H9 (cell line): ENCODE measurements around the gene SIRPD. TPM values are rescaled to one million over a fixed set of nuclear protein-coding genes. Genes with fewer than 3 reads are reported as not detected.

Experiments used
- DNase-seq: peaks from one replicate; pipeline ENCODE4 v3.0.0-alpha.2; 2017
- H2AFZ ChIP-seq: one replicate; pipeline ENCODE4 v1.6.1; 2013; ENCODE audit warnings: mild to moderate bottlenecking, low read length, control low read depth, moderate library complexity
- H2AK5ac ChIP-seq: 2 replicates; pipeline ENCODE4 v1.6.1; 2013; ENCODE audit warnings: low read length, control low read depth, mixed read lengths; ENCODE audit not compliant: insufficient read length
- H2BK120ac ChIP-seq: one replicate; pipeline ENCODE4 v1.6.1; 2013; ENCODE audit warnings: low read depth, mild to moderate bottlenecking, low read length, control low read depth, inconsistent platforms; ENCODE audit not compliant: poor library complexity, severe bottlenecking
- H2BK12ac ChIP-seq: 2 replicates; pipeline ENCODE4 v1.6.1; 2013; ENCODE audit warnings: low read length, control low read depth, mixed read lengths, low read depth; ENCODE audit not compliant: insufficient read length
- H2BK15ac ChIP-seq: 2 replicates; pipeline ENCODE4 v1.6.1; 2013; ENCODE audit warnings: low read depth, low read length, control low read depth
- H2BK20ac ChIP-seq: one replicate; pipeline ENCODE4 v1.6.1; 2013; ENCODE audit warnings: low read depth, mild to moderate bottlenecking, low read length, control low read depth, inconsistent platforms; ENCODE audit not compliant: poor library complexity, severe bottlenecking
- H2BK5ac ChIP-seq: 2 replicates; pipeline ENCODE4 v1.6.1; 2013; ENCODE audit warnings: low read length, control low read depth, mixed read lengths; ENCODE audit not compliant: insufficient read length
- H3K14ac ChIP-seq: 2 replicates; pipeline ENCODE4 v1.6.1; 2013; ENCODE audit warnings: low read length, control low read depth; ENCODE audit not compliant: insufficient read depth
- H3K18ac ChIP-seq: 2 replicates; pipeline ENCODE4 v1.6.1; 2013; ENCODE audit warnings: low read depth, mild to moderate bottlenecking, mixed read lengths, low read length, control low read depth; ENCODE audit not compliant: insufficient read length
- H3K23ac ChIP-seq: 2 replicates; pipeline ENCODE4 v1.6.1; 2013; ENCODE audit warnings: low read length, control low read depth, mixed read lengths, low read depth; ENCODE audit not compliant: insufficient read length
- H3K23me2 ChIP-seq: 2 replicates; pipeline ENCODE4 v1.6.1; 2013; ENCODE audit warnings: low read depth, mild to moderate bottlenecking, mixed read lengths, low read length, control low read depth; ENCODE audit not compliant: insufficient read length, poor library complexity, severe bottlenecking
- H3K27ac ChIP-seq: 2 replicates; pipeline ENCODE4 v1.5.1; 2013; ENCODE audit warnings: low read length, control low read depth, mixed read lengths, low read depth; ENCODE audit not compliant: insufficient read length
- H3K27me3 ChIP-seq: 2 replicates; pipeline ENCODE4 v1.6.1; 2013; ENCODE audit warnings: low read length, control low read depth, inconsistent platforms; ENCODE audit not compliant: insufficient read depth
- H3K4ac ChIP-seq: 2 replicates; pipeline ENCODE4 v1.6.1; 2013; ENCODE audit warnings: low read depth, mild to moderate bottlenecking, control low read depth, inconsistent platforms, low read length, moderate library complexity
- H3K4me1 ChIP-seq: 2 replicates; pipeline ENCODE4 v1.6.1; 2013; ENCODE audit warnings: low read length, control low read depth, inconsistent platforms; ENCODE audit not compliant: insufficient read depth
- H3K4me2 ChIP-seq: 2 replicates; pipeline ENCODE4 v1.6.1; 2013; ENCODE audit warnings: low read length, control low read depth, mixed read lengths; ENCODE audit not compliant: insufficient read length, insufficient read depth
- H3K56ac ChIP-seq: 2 replicates; pipeline ENCODE4 v1.6.1; 2013; ENCODE audit warnings: low read depth, mild to moderate bottlenecking, mixed read lengths, low read length, control low read depth; ENCODE audit not compliant: insufficient read length
- H3K79me1 ChIP-seq: 2 replicates; pipeline ENCODE4 v1.6.1; 2013; ENCODE audit warnings: low read depth, mild to moderate bottlenecking, moderate library complexity, low read length, control low read depth, inconsistent platforms; ENCODE audit not compliant: insufficient read depth, poor library complexity, severe bottlenecking
- H3K79me2 ChIP-seq: 2 replicates; pipeline ENCODE4 v1.6.1; 2013; ENCODE audit warnings: low read length, control low read depth, inconsistent platforms; ENCODE audit not compliant: insufficient read depth
- H3K9ac ChIP-seq: 2 replicates; pipeline ENCODE4 v1.6.1; 2013; ENCODE audit warnings: low read length, control low read depth, mixed read lengths; ENCODE audit not compliant: insufficient read length; ENCODE audit errors: extremely low read depth
- H3K9me3 ChIP-seq: one replicate; pipeline ENCODE4 v1.6.1; 2013; ENCODE audit warnings: low read depth, low read length, inconsistent platforms; ENCODE audit not compliant: control insufficient read depth
- H3T11ph ChIP-seq: one replicate; pipeline ENCODE4 v1.6.1; 2013; ENCODE audit warnings: mild to moderate bottlenecking, low read length, control low read depth, inconsistent platforms
- H4K20me1 ChIP-seq: one replicate; pipeline ENCODE4 v1.6.1; 2013; ENCODE audit not compliant: control insufficient read depth, insufficient read length, insufficient read depth
- H4K5ac ChIP-seq: 2 replicates; pipeline ENCODE4 v1.6.1; 2013; ENCODE audit warnings: low read depth, mild to moderate bottlenecking, mixed read lengths, low read length, control low read depth; ENCODE audit not compliant: insufficient read length
- H4K8ac ChIP-seq: replicated peaks from 2 replicates; pipeline ENCODE4 v1.6.1; 2013; ENCODE audit warnings: low read length, control low read depth, mixed read lengths, low read depth; ENCODE audit not compliant: insufficient read length
- H4K91ac ChIP-seq: 2 replicates; pipeline ENCODE4 v1.6.1; 2013; ENCODE audit warnings: low read depth, mild to moderate bottlenecking, moderate library complexity, mixed read lengths, low read length, control low read depth; ENCODE audit not compliant: insufficient read length
- H3K27ac Mint-ChIP-seq, 3 experiments: 2 replicates in 2 of 3; 3 replicates in 1 of 3; pipeline ENCODE4 v1.8.0; 2020 to 2021; ENCODE audit warnings: mixed read lengths in 3 of 3, mild to moderate bottlenecking in 1 of 3, moderate library complexity in 1 of 3
- H3K27me3 Mint-ChIP-seq: 2 replicates; pipeline ENCODE4 v1.8.0; 2021; ENCODE audit warnings: low read depth, mild to moderate bottlenecking, moderate library complexity, mixed read lengths
- H3K36me3 Mint-ChIP-seq, 3 experiments: 2 replicates in 2 of 3; 3 replicates in 1 of 3; pipeline ENCODE4 v1.8.0; 2020 to 2021; ENCODE audit warnings: low read depth in 3 of 3, mixed read lengths in 3 of 3; ENCODE audit not compliant: insufficient read depth in 1 of 3
- H3K4me1 Mint-ChIP-seq, 2 experiments: 2 replicates each; pipeline ENCODE4 v1.8.0; 2020; ENCODE audit warnings: mixed read lengths in 2 of 2
- H3K4me3 Mint-ChIP-seq, 2 experiments: 2 replicates in 1 of 2; 3 replicates in 1 of 2; pipeline ENCODE4 v1.8.0; 2020 to 2021; ENCODE audit warnings: mild to moderate bottlenecking in 2 of 2, mixed read lengths in 2 of 2, moderate library complexity in 1 of 2
- H3K9me3 Mint-ChIP-seq, 2 experiments: 2 replicates in 1 of 2; 3 replicates in 1 of 2; pipeline ENCODE4 v1.8.0; 2020; ENCODE audit warnings: mild to moderate bottlenecking in 2 of 2, mixed read lengths in 2 of 2, moderate library complexity in 1 of 2
- WGBS: extraction: QIAGEN DNeasy Blood & Tissue Kit; methylation state at CpG from one replicate; pipeline ENCODE4 v1.1.7; 2013; ENCODE audit warnings: missing lambda C conversion rate, low lambda C conversion rate, mixed read lengths; ENCODE audit not compliant: insufficient read length; ENCODE audit errors: extremely low coverage; 5-methylcytosine and 5-hydroxymethylcytosine counted together
- total RNA-seq: library from RNA; stranded (reverse); gene quantifications from 2 replicates; pipeline ENCODE4 v1.2.1, GENCODE V29; 2021
- TF ChIP-seq, protein P1 (sequence below): fragments of 200-600 bp; sonication (generic); conservative IDR thresholded peaks from 3 replicates; pipeline ENCODE4 v1.8.0; 2021; ENCODE audit warnings: antibody characterized with exemption, mild to moderate bottlenecking

The SIRPD gene
- total RNA-seq, 1 experiment from 2014 or later = not detected

DNA sequence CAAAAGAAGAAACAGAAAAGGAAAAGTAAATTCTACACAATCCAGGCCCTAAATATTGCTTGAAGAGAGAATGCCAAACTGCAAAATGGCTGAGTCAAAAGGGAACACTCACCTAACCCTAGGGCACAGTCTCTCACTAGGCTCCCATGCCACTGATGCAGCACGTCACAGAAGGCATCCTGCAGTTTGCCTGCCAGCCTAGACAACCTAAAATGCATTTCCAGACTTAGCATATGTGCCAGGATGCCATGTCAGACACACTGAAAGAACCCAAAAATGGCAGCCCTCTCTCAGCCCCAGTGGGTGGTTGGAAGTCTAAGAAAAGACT is 10.6 kb upstream of the SIRPD start:
- Histone ChIP-seq H2BK5ac (no peak overlapping the region), H3K23me2 (no peaks in the 10 kb centered on the region), H4K5ac (no peak overlapping the region), H3T11ph (no peak overlapping the region), H4K20me1 (no peaks in the 10 kb centered on the region), H2BK20ac (no peak overlapping the region), H4K91ac (no peak overlapping the region), H3K56ac (no peak overlapping the region), H2AFZ (no peak overlapping the region), H3K14ac (no peak overlapping the region), H3K18ac (no peak overlapping the region), H2AK5ac (no peak overlapping the region), H3K27me3 (no peaks in the 10 kb centered on the region), H3K4me2 (no peak overlapping the region), H3K79me2 (no peaks in the 10 kb centered on the region), H2BK120ac (no peak overlapping the region), H3K9me3 (no peaks in the 10 kb centered on the region), H3K23ac (no peak overlapping the region), H3K4ac (no peak overlapping the region), H3K27ac (no peak overlapping the region), H2BK12ac (no peak overlapping the region), H3K4me1 (no peaks in the 10 kb centered on the region; the same call in 1 of the 2 replicates), H3K9ac (no peak overlapping the region), H2BK15ac (no peak overlapping the region), H3K79me1 (no peaks in the 10 kb centered on the region), H4K8ac (no peak overlapping the region)
- Mint-ChIP-seq H3K27ac (no peak overlapping the region), H3K27me3 (peaks cover 11% of the 10 kb centered on the region), H3K4me3 (no peak overlapping the region), H3K4me1 (peaks cover 0 to 6% of the 10 kb centered on the region in 2 experiments; a peak in 1 of 4 replicates), H3K9me3 (peaks cover 4% of the 10 kb centered on the region in 2 experiments; a peak in 3 of 5 replicates), H3K36me3 (no peaks in the 10 kb centered on the region)
- no CpG with 5 or more reads among the region's 1 CpG for WGBS
- DNase-seq = no peak
- TF ChIP-seq, protein P1, sequence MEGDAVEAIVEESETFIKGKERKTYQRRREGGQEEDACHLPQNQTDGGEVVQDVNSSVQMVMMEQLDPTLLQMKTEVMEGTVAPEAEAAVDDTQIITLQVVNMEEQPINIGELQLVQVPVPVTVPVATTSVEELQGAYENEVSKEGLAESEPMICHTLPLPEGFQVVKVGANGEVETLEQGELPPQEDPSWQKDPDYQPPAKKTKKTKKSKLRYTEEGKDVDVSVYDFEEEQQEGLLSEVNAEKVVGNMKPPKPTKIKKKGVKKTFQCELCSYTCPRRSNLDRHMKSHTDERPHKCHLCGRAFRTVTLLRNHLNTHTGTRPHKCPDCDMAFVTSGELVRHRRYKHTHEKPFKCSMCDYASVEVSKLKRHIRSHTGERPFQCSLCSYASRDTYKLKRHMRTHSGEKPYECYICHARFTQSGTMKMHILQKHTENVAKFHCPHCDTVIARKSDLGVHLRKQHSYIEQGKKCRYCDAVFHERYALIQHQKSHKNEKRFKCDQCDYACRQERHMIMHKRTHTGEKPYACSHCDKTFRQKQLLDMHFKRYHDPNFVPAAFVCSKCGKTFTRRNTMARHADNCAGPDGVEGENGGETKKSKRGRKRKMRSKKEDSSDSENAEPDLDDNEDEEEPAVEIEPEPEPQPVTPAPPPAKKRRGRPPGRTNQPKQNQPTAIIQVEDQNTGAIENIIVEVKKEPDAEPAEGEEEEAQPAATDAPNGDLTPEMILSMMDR = no peak
